ENCODE data around the gene CD247.

GRCh38 chr1:167454304-167454893 is 63.9 kb downstream of the CD247 start:
- TF ChIP-seq, protein P1, sequence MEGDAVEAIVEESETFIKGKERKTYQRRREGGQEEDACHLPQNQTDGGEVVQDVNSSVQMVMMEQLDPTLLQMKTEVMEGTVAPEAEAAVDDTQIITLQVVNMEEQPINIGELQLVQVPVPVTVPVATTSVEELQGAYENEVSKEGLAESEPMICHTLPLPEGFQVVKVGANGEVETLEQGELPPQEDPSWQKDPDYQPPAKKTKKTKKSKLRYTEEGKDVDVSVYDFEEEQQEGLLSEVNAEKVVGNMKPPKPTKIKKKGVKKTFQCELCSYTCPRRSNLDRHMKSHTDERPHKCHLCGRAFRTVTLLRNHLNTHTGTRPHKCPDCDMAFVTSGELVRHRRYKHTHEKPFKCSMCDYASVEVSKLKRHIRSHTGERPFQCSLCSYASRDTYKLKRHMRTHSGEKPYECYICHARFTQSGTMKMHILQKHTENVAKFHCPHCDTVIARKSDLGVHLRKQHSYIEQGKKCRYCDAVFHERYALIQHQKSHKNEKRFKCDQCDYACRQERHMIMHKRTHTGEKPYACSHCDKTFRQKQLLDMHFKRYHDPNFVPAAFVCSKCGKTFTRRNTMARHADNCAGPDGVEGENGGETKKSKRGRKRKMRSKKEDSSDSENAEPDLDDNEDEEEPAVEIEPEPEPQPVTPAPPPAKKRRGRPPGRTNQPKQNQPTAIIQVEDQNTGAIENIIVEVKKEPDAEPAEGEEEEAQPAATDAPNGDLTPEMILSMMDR (IDR thresholded peaks at IDR 0.05 in 4 of 5, conservative IDR thresholded peaks at IDR 0.05 in 1 of 5) = no peak
- TF ChIP-seq POLR2A (IDR thresholded peaks at IDR 0.05) = no peak
